Glutamatergic neuron (in vitro differentiated cells): ENCODE data around the gene POLR1H. TPM values are rescaled to one million over a fixed set of nuclear protein-coding genes. Genes with fewer than 3 reads are reported as not detected.

ENCODE experiments used
- DNase-seq: peaks from one replicate; pipeline ENCODE4 v3.0.0; 2022
- H3K27ac Mint-ChIP-seq: one replicate; pipeline ENCODE4 v1.8.0; 2020; ENCODE audit warnings: mild to moderate bottlenecking, mixed read lengths, inconsistent platforms; ENCODE audit not compliant: unreplicated experiment
- H3K27me3 Mint-ChIP-seq: one replicate; pipeline ENCODE4 v1.8.0; 2020; ENCODE audit warnings: mild to moderate bottlenecking, moderate library complexity, mixed read lengths, inconsistent platforms; ENCODE audit not compliant: unreplicated experiment
- H3K36me3 Mint-ChIP-seq: one replicate; pipeline ENCODE4 v1.8.0; 2020; ENCODE audit warnings: mild to moderate bottlenecking, mixed read lengths, inconsistent platforms; ENCODE audit not compliant: unreplicated experiment
- H3K4me1 Mint-ChIP-seq: one replicate; pipeline ENCODE4 v1.8.0; 2020; ENCODE audit warnings: mild to moderate bottlenecking, low read depth, mixed read lengths, inconsistent platforms; ENCODE audit not compliant: unreplicated experiment
- H3K4me3 Mint-ChIP-seq: one replicate; pipeline ENCODE4 v1.8.0; 2020; ENCODE audit warnings: mild to moderate bottlenecking, mixed read lengths, inconsistent platforms; ENCODE audit not compliant: unreplicated experiment
- H3K9me3 Mint-ChIP-seq: one replicate; pipeline ENCODE4 v1.8.0; 2020; ENCODE audit warnings: mild to moderate bottlenecking, moderate library complexity, mixed read lengths, inconsistent platforms; ENCODE audit not compliant: unreplicated experiment
- total RNA-seq: library from RNA; stranded (reverse); fragmentation: NEBNext Ultra II Directional; extraction: Animal tissue kit (Norgen Biotek cat#: 25700); gene quantifications from one replicate; pipeline ENCODE4 v1.2.1, GENCODE V29; 2021; ENCODE audit not compliant: unreplicated experiment
- TF ChIP-seq, protein P1 (sequence below): fragments of 200-600 bp; sonication (generic); IDR thresholded peaks from one replicate; pipeline ENCODE4 v1.5.0; 2021; ENCODE audit not compliant: partially characterized antibody, unreplicated experiment

POLR1H gene
- total RNA-seq, 1 donor from 2014 or later, result 17.0 TPM

DNA sequence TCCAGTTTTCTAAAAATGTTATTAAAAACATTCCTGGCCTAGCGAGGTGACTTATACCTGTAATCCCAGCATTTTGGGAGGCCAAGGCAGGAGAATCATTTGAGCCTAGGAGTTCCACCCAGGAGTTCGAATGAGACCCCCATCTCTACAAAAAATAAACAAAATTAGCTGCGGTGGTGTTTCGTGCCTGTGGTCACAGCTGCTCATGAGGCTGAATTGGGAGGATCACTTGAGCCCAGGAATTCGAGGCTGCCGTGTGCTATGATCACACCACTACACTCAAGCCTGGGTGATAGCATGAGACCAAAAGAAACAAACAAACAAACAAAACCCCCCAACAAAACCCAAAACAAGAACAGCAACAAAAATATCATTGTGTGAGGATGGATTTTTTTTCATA is 19.8 kb upstream of the POLR1H start:
- Mint-ChIP-seq H3K4me1 (no peaks in the 10 kb centered on the region), H3K27me3 (no peaks in the 10 kb centered on the region), H3K27ac (no peak overlapping the region), H3K4me3 (no peak overlapping the region), H3K9me3 (no peaks in the 10 kb centered on the region), H3K36me3 (no peaks in the 10 kb centered on the region)
- TF ChIP-seq, protein P1, sequence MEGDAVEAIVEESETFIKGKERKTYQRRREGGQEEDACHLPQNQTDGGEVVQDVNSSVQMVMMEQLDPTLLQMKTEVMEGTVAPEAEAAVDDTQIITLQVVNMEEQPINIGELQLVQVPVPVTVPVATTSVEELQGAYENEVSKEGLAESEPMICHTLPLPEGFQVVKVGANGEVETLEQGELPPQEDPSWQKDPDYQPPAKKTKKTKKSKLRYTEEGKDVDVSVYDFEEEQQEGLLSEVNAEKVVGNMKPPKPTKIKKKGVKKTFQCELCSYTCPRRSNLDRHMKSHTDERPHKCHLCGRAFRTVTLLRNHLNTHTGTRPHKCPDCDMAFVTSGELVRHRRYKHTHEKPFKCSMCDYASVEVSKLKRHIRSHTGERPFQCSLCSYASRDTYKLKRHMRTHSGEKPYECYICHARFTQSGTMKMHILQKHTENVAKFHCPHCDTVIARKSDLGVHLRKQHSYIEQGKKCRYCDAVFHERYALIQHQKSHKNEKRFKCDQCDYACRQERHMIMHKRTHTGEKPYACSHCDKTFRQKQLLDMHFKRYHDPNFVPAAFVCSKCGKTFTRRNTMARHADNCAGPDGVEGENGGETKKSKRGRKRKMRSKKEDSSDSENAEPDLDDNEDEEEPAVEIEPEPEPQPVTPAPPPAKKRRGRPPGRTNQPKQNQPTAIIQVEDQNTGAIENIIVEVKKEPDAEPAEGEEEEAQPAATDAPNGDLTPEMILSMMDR, result no peak
- no peak for DNase-seq

DNA sequence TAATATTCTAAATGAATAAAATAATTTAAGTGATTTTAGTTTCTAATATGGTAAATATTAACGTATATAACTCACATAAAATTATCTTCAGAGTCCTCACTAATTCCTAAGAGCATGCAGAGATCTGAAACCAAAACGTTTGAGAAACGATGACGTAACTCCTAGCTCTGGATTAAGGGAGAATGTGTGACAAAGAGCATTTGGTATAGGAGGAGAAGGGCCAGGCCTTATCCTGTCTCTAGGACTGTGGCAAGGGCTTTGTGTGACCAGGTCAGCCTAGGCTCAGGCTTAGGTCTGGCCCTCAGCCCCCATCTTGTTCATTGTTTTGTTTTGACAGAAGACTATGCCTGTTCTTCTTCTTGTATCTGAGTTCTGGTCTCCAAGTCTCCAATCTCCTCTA is 19.2 kb upstream of the POLR1H start:
- Mint-ChIP-seq H3K4me1 (no peaks in the 10 kb centered on the region), H3K36me3 (no peaks in the 10 kb centered on the region), H3K27me3 (no peaks in the 10 kb centered on the region), H3K9me3 (no peaks in the 10 kb centered on the region), H3K4me3 (no peak overlapping the region), H3K27ac (no peak overlapping the region)
- DNase-seq, result no peak
- TF ChIP-seq, protein P1, result no peak

DNA sequence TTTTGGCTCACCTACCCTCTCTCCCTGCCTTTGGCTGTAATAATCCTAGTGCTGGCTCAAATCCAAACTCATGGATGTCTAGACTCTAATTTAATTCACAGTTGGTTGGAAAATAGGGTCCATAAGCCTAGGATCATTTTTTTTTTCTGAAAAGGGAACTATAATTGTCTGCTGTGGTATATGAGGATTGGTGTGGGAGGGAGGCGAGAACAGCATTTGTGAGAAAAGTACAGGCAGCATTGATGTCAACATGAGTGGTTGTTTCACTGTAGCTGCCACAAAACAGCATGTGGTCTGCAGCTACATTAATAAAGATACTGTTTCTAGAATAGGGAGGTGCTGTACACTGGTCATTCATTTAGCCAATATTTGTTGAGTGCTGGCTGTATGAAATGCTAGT is 18.6 kb upstream of the POLR1H start:
- H3K4me1 Mint-ChIP-seq, result no peaks in the 10 kb centered on the region
- H3K4me3 Mint-ChIP-seq, result no peak overlapping the region
- no peaks in the 10 kb centered on the region for H3K9me3 Mint-ChIP-seq
- H3K27ac Mint-ChIP-seq, result no peak overlapping the region
- no peak for DNase-seq
- H3K27me3 Mint-ChIP-seq, result no peaks in the 10 kb centered on the region
- H3K36me3 Mint-ChIP-seq, result no peaks in the 10 kb centered on the region
- TF ChIP-seq, protein P1, result no peak

DNA sequence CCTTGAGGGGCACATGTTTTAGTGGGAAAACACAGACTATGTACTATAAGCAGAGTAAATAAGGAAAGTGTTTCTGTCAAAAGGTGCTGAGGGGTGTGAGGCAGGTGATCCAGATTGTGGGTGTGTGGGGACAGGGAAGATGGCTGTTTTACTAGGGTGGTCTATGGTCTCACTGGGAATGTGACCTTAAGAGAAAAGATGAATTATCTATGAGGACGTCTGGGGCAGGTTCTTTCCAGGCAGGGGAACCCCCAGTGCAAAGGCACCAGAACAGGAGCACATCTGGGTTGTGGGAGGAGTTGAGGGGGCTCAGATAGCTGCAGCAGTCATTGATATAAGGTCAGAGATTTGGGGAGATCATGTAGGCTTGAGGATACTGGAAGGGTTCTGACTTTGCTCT is 18.2 kb upstream of the POLR1H start:
- H3K27me3 Mint-ChIP-seq, result no peaks in the 10 kb centered on the region
- no peak overlapping the region for H3K27ac Mint-ChIP-seq
- H3K4me3 Mint-ChIP-seq, result no peak overlapping the region
- no peaks in the 10 kb centered on the region for H3K4me1 Mint-ChIP-seq
- no peaks in the 10 kb centered on the region for H3K36me3 Mint-ChIP-seq
- no peaks in the 10 kb centered on the region for H3K9me3 Mint-ChIP-seq
- TF ChIP-seq, protein P1, result no peak
- DNase-seq, result no peak

DNA sequence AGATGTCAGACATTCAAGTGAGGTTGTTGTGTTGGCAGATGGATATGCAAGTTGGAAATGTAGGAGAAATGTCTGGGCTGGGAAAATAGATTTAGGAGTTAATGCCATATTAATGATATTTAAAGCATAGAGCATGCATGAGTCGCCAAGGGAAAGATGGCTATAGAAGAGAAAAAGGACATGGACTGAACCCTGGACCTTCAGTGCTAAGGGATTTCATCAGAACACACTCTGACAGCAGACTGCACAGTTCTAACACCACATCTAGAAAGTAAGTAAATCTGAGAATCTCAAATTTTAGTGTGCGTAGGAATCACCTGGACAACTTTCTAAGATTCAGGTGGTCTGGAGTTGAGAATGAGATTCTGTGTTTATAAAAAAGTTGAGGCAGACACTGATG is 17.3 kb upstream of the POLR1H start:
- TF ChIP-seq, protein P1, result no peak
- H3K4me1 Mint-ChIP-seq, result no peaks in the 10 kb centered on the region
- H3K27me3 Mint-ChIP-seq, result no peaks in the 10 kb centered on the region
- no peak overlapping the region for H3K27ac Mint-ChIP-seq
- H3K36me3 Mint-ChIP-seq, result no peaks in the 10 kb centered on the region
- no peaks in the 10 kb centered on the region for H3K9me3 Mint-ChIP-seq
- no peak overlapping the region for H3K4me3 Mint-ChIP-seq
- no peak for DNase-seq
